Measurements from ENCODE around the gene MEI1. TPM values are rescaled to one million over a fixed set of nuclear protein-coding genes. Genes with fewer than 3 reads are reported as not detected.

MEI1 gene
- total RNA-seq, 1 donor from 2014 or later, result 3.1 TPM

DNA sequence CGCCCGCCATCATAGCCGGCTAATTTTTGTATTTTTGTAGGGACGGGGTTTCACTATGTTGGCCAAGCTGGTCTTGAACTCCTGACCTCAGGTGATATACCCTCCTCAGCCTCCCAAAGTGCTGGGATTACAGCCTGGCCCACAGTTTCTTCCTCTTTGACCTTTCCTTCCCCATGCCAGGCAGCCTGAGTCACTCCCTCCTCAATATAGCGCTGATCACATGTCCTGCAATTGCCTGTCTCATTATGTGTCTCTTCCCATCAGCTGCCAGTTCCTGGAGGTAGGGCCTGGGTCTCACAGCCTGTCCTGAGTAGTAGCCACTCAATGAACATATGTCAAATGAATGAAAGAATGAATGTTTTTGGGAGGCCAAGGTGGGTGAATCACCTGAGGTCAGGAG, 58.2 kb downstream of the MEI1 start:
- Histone ChIP-seq H3K9ac (ENCODE audit: low read depth in 1 of 3, low read length in 3 of 3) (no peak overlapping the region), H3K9me3 (ENCODE audit: control insufficient read depth in 3 of 3, low read length in 3 of 3) (no peaks in the 10 kb centered on the region), H3K4me3 (ENCODE audit: low read length in 3 of 3) (no peak overlapping the region), H3K4me1 (ENCODE audit: control insufficient read depth in 3 of 3, insufficient read depth in 3 of 3, low read length in 3 of 3) (no peaks in the 10 kb centered on the region), H3K36me3 (ENCODE audit: control insufficient read depth in 3 of 3, insufficient read depth in 3 of 3, low read length in 3 of 3) (no peaks in the 10 kb centered on the region), H3K27me3 (ENCODE audit: control insufficient read depth in 3 of 3, insufficient read depth in 3 of 3, low read length in 3 of 3) (peaks cover 0 to 4% (median 0%) of the 10 kb centered on the region in 3 donors), H3K27ac (ENCODE audit: low read depth, low read length) (no peak overlapping the region)

DNA sequence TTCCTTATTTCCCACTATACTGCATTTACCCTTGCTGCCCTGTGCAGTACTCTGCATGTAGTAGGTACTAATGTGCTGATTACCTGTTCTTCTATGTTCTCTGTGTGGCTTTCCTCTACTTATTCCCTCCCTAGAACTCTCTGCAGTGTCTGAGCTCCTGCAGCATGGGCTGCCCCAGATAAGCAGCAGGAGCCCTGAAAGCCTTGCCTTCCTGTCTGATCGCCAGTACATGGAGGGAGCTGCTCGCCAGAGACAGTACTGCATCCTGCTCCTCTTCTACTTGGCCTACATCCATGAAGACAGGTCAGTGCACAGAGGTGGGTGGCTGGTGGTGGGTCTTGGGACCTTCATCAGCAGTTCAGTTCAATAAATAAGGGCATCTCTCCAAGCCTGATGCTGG, 58.9 kb downstream of the MEI1 start:
- Histone ChIP-seq H3K9ac (ENCODE audit: low read depth in 1 of 3, low read length in 3 of 3) (no peak overlapping the region), H3K4me3 (ENCODE audit: low read length in 3 of 3) (no peak overlapping the region), H3K36me3 (ENCODE audit: control insufficient read depth in 3 of 3, insufficient read depth in 3 of 3, low read length in 3 of 3) (no peaks in the 10 kb centered on the region), H3K27me3 (ENCODE audit: control insufficient read depth in 3 of 3, insufficient read depth in 3 of 3, low read length in 3 of 3) (peaks cover 0 to 4% (median 0%) of the 10 kb centered on the region in 3 donors), H3K9me3 (ENCODE audit: control insufficient read depth in 3 of 3, low read length in 3 of 3) (no peaks in the 10 kb centered on the region), H3K4me1 (ENCODE audit: control insufficient read depth in 3 of 3, insufficient read depth in 3 of 3, low read length in 3 of 3) (no peaks in the 10 kb centered on the region), H3K27ac (ENCODE audit: low read depth, low read length) (no peak overlapping the region)

DNA sequence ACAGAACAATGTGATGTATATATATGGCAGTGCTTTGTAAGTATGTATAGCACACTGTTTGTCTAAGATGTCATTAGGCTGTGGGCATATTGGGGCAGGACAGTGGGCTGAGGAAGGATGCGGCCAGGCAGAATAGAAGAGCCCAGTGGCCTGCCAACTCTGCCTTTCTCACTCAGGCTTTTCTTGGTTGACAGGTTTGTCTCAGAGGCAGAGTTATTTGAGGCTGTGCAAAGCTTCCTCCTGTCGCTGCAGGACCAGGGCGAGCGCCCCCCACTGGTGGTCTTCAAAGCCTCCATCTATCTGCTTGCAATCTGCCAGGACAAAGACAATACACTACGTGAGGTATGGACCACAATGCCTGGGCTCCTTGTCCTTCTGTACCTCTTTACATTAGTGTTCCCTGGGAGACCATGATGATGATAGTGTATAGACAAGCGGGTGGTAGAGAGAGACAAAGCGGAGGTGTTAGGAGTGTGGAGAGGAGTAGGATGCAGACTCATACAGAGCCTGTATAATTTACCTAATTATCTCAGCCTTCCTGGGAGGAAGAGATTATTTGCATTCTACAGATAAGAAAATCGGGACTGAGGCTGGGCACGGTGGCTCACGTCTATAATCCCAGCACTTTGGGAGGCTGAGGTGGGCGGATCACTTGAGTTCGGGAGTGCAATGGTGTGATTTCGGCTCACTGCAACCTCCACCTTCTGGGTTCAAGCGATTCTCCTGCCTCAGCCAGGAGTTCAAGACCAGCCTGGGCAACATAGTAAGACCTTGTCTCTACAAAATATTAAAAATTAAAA, 63.9 kb downstream of the MEI1 start:
- Histone ChIP-seq H3K27ac (ENCODE audit: low read depth, low read length) (no peak overlapping the region), H3K4me1 (ENCODE audit: control insufficient read depth in 3 of 3, insufficient read depth in 3 of 3, low read length in 3 of 3) (no peaks in the 10 kb centered on the region)

DNA sequence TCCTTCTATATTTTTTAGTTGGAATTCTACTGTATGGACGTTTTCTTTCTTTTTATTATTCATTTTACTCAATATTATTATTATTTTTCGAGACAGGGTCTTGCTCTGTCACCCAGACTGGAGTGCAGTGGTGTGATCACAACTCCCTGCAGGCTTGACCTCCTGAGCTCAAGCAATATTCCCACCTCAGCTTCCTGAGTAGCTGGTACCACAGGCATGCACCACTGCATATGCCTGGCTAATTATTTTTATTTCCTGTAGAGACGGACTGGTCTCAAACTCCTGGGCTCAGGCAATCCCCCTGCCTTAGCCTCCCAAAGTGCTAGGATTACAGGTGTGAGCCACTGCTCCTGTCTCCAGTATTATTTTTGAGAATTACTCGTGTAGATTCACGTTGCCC, 67.2 kb downstream of the MEI1 start:
- Histone ChIP-seq H3K27ac (ENCODE audit: low read depth, low read length) (no peak overlapping the region), H3K9me3 (ENCODE audit: control insufficient read depth in 3 of 3, low read length in 3 of 3) (no peaks in the 10 kb centered on the region), H3K4me1 (ENCODE audit: control insufficient read depth in 3 of 3, insufficient read depth in 3 of 3, low read length in 3 of 3) (no peaks in the 10 kb centered on the region), H3K9ac (ENCODE audit: low read depth in 1 of 3, low read length in 3 of 3) (no peak overlapping the region), H3K4me3 (ENCODE audit: low read length in 3 of 3) (no peak overlapping the region), H3K36me3 (ENCODE audit: control insufficient read depth in 3 of 3, insufficient read depth in 3 of 3, low read length in 3 of 3) (no peaks in the 10 kb centered on the region), H3K27me3 (ENCODE audit: control insufficient read depth in 3 of 3, insufficient read depth in 3 of 3, low read length in 3 of 3) (no peaks in the 10 kb centered on the region)

More for the DNA sequence above, 63.9 kb downstream of the MEI1 start:
- no peak overlapping the region for H3K9ac ChIP-seq (ENCODE audit: low read depth in 1 of 3, low read length in 3 of 3)
- H3K36me3 ChIP-seq (ENCODE audit: control insufficient read depth in 3 of 3, insufficient read depth in 3 of 3, low read length in 3 of 3), result no peaks in the 10 kb centered on the region
- H3K27me3 ChIP-seq (ENCODE audit: control insufficient read depth in 3 of 3, insufficient read depth in 3 of 3, low read length in 3 of 3), result peaks cover 0 to 2% (median 0%) of the 10 kb centered on the region in 3 donors
- H3K9me3 ChIP-seq (ENCODE audit: control insufficient read depth in 3 of 3, low read length in 3 of 3), result no peaks in the 10 kb centered on the region
- no peak overlapping the region for H3K4me3 ChIP-seq (ENCODE audit: low read length in 3 of 3)

DNA sequence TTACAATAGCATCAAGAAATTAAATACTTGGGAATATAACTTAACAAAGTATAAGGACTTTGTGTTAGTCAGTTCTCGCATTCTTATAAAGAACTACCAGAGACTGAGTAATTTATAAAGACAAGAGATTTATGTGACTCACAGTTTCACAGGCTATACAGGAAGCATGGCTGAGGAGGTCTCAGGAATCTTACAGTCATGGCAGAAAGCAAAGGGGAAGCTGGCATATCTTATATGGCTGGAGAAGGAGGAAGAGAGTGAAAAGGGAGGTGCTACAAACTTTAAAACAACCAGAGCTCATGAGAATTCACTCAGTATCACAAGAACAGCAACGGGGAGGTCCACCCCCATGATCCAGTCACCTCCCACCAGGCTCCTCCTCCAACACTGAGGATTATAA, 69.1 kb downstream of the MEI1 start:
- Histone ChIP-seq H3K36me3 (ENCODE audit: control insufficient read depth in 3 of 3, insufficient read depth in 3 of 3, low read length in 3 of 3) (no peaks in the 10 kb centered on the region), H3K4me1 (ENCODE audit: control insufficient read depth in 3 of 3, insufficient read depth in 3 of 3, low read length in 3 of 3) (no peaks in the 10 kb centered on the region), H3K27me3 (ENCODE audit: control insufficient read depth in 3 of 3, insufficient read depth in 3 of 3, low read length in 3 of 3) (no peaks in the 10 kb centered on the region), H3K27ac (ENCODE audit: low read depth, low read length) (no peak overlapping the region), H3K9me3 (ENCODE audit: control insufficient read depth in 3 of 3, low read length in 3 of 3) (no peaks in the 10 kb centered on the region), H3K9ac (ENCODE audit: low read depth in 1 of 3, low read length in 3 of 3) (no peak overlapping the region), H3K4me3 (ENCODE audit: low read length in 3 of 3) (no peak overlapping the region)

DNA sequence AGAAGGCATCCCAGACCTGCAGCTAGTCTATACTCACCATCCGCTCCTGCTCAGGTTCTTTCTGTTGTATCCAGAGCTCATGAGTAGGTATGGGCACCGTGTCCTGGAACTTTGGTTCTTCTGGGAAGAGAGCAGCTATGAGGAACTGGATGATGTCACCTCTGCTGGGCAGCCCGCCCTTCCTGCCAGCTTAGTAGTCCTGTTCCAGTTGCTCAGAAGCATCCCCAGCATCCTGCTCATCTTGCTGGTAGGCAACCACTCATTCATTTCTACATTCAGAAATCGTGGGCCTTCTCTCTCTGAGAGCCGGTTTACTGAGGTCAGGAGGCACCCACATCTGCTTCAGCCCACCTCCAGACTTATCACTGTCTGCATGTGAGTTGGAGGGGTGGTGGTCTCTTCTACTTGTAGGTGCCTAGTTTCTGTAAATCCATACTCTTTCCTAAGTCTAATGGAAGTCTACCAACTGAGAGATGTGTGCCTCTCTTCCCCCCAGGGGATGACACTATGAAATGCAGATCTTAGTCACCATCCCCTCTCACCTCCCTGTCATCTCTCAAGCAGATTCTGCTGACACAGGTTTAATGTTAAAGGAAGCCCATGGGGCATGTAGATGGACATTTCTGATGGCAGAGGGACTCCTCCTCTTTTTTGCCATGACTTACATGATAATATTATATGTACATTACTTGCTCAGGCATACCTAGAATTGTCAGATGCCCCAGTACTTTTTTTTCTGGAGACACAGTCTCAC, 71.6 kb downstream of the MEI1 start:
- Histone ChIP-seq H3K4me3 (ENCODE audit: low read length in 3 of 3) (no peak overlapping the region), H3K9ac (ENCODE audit: low read depth in 1 of 3, low read length in 3 of 3) (no peak overlapping the region), H3K27me3 (ENCODE audit: control insufficient read depth in 3 of 3, insufficient read depth in 3 of 3, low read length in 3 of 3) (no peaks in the 10 kb centered on the region), H3K36me3 (ENCODE audit: control insufficient read depth in 3 of 3, insufficient read depth in 3 of 3, low read length in 3 of 3) (no peaks in the 10 kb centered on the region), H3K9me3 (ENCODE audit: control insufficient read depth in 3 of 3, low read length in 3 of 3) (no peaks in the 10 kb centered on the region), H3K27ac (ENCODE audit: low read depth, low read length) (no peak overlapping the region), H3K4me1 (ENCODE audit: control insufficient read depth in 3 of 3, insufficient read depth in 3 of 3, low read length in 3 of 3) (no peaks in the 10 kb centered on the region)

DNA sequence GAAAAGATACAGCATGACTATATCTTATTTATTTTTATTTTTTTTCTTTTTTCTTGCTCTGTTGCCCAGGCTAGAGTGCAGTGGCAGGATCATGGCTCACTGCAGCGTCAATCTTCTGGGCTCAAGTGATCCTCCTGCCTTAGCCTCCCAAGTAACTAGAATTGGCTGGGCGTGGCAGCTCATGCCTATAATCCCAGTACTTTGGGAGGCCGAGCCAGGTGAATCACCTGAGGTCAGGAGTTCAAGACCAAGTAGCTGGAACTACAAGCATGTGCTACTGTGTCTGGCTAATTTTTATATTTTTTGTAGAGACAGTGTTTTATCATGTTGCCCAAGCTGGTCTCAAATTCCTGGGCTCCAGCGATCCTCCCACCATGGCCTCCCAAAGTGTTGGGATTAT, 72.9 kb downstream of the MEI1 start:
- no peaks in the 10 kb centered on the region for H3K9me3 ChIP-seq (ENCODE audit: control insufficient read depth in 3 of 3, low read length in 3 of 3)
- H3K27ac ChIP-seq (ENCODE audit: low read depth, low read length), result no peak overlapping the region
- no peaks in the 10 kb centered on the region for H3K27me3 ChIP-seq (ENCODE audit: control insufficient read depth in 3 of 3, insufficient read depth in 3 of 3, low read length in 3 of 3)
- no peaks in the 10 kb centered on the region for H3K36me3 ChIP-seq (ENCODE audit: control insufficient read depth in 3 of 3, insufficient read depth in 3 of 3, low read length in 3 of 3)
- H3K4me3 ChIP-seq (ENCODE audit: low read length in 3 of 3), result no peak overlapping the region
- H3K4me1 ChIP-seq (ENCODE audit: control insufficient read depth in 3 of 3, insufficient read depth in 3 of 3, low read length in 3 of 3), result no peaks in the 10 kb centered on the region
- no peak overlapping the region for H3K9ac ChIP-seq (ENCODE audit: low read depth in 1 of 3, low read length in 3 of 3)

DNA sequence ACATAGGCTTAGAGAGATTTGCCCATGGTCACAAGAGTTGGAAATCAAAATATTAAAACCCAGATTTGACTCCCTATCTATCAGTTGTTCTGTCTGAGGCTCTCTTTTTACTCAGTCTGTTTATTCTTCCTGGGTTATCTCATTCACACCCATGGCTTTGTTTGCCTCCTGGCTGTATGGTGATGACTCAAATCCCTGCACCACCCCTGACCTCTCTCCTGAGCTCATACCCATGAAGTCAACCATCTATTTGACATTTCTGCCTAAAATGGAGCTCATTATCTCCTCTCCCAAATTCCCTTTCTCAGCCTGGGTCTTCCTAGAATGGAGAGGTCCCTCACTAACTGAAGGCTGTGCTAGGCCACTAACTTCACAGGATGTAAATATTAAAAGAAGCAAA, 73.3 kb downstream of the MEI1 start:
- H3K27ac ChIP-seq (ENCODE audit: low read depth, low read length), result no peak overlapping the region

DNA sequence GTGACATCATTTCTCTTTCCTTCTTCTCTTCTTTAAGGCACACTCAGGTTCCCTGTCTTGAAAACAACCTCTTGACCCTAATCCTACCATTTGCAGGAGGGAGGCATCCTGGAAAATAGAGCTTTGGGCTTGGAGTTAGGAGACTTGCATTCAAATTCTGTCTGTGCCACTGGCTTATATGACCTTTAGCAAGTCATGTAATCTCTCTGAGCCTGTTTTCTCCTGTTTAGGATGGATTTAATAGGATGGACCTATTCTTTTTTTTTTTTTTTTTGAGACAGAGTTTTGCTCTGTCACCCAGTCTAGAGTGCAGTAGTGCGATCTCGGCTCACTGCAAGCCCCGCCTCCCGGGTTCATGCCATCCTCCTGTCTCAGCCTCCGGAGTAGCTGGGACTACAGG, 76.0 kb downstream of the MEI1 start:
- Histone ChIP-seq H3K9ac (ENCODE audit: low read depth in 1 of 3, low read length in 3 of 3) (no peak overlapping the region), H3K27ac (ENCODE audit: low read depth, low read length) (no peak overlapping the region), H3K4me3 (ENCODE audit: low read length in 3 of 3) (no peak overlapping the region), H3K36me3 (ENCODE audit: control insufficient read depth in 3 of 3, insufficient read depth in 3 of 3, low read length in 3 of 3) (no peaks in the 10 kb centered on the region), H3K9me3 (ENCODE audit: control insufficient read depth in 3 of 3, low read length in 3 of 3) (no peaks in the 10 kb centered on the region), H3K4me1 (ENCODE audit: control insufficient read depth in 3 of 3, insufficient read depth in 3 of 3, low read length in 3 of 3) (no peaks in the 10 kb centered on the region), H3K27me3 (ENCODE audit: control insufficient read depth in 3 of 3, insufficient read depth in 3 of 3, low read length in 3 of 3) (no peaks in the 10 kb centered on the region)

More for the DNA sequence above, 73.3 kb downstream of the MEI1 start:
- Histone ChIP-seq H3K9ac (ENCODE audit: low read depth in 1 of 3, low read length in 3 of 3) (no peak overlapping the region), H3K4me3 (ENCODE audit: low read length in 3 of 3) (no peak overlapping the region), H3K27me3 (ENCODE audit: control insufficient read depth in 3 of 3, insufficient read depth in 3 of 3, low read length in 3 of 3) (no peaks in the 10 kb centered on the region), H3K36me3 (ENCODE audit: control insufficient read depth in 3 of 3, insufficient read depth in 3 of 3, low read length in 3 of 3) (no peaks in the 10 kb centered on the region), H3K9me3 (ENCODE audit: control insufficient read depth in 3 of 3, low read length in 3 of 3) (no peaks in the 10 kb centered on the region), H3K4me1 (ENCODE audit: control insufficient read depth in 3 of 3, insufficient read depth in 3 of 3, low read length in 3 of 3) (no peaks in the 10 kb centered on the region)

DNA sequence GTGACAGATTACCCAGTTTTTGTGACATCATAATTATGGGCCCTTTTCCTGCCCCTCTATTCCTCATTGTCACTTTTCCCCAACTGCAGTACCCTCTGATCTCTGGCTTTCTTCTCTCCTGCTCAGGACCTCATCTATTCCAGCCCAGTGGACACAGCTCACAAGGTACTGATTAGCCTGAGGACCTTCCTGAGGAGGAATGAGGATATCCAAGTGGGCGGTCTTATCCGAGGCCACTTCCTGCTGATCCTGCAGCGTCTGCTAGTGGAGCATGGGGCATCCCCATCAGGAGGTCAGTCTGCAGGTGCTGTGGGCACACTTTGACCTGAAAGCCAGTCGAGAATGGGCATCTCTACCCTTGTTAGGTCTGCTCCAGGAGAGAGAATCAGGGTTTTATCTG, 76.7 kb downstream of the MEI1 start:
- no peak overlapping the region for H3K9ac ChIP-seq (ENCODE audit: low read depth in 1 of 3, low read length in 3 of 3)
- no peak overlapping the region for H3K27ac ChIP-seq (ENCODE audit: low read depth, low read length)
- H3K9me3 ChIP-seq (ENCODE audit: control insufficient read depth in 3 of 3, low read length in 3 of 3), result no peaks in the 10 kb centered on the region
- H3K4me1 ChIP-seq (ENCODE audit: control insufficient read depth in 3 of 3, insufficient read depth in 3 of 3, low read length in 3 of 3), result no peaks in the 10 kb centered on the region
- H3K4me3 ChIP-seq (ENCODE audit: low read length in 3 of 3), result no peak overlapping the region
- H3K27me3 ChIP-seq (ENCODE audit: control insufficient read depth in 3 of 3, insufficient read depth in 3 of 3, low read length in 3 of 3), result no peaks in the 10 kb centered on the region
- no peaks in the 10 kb centered on the region for H3K36me3 ChIP-seq (ENCODE audit: control insufficient read depth in 3 of 3, insufficient read depth in 3 of 3, low read length in 3 of 3)

Measured in skeletal muscle tissue (tissue), 4 donors.